Muscle layer of duodenum (tissue), 2 donors: Measurements from ENCODE around the gene MAP4K5.
A peak's percentile ranks its signal among the peaks of the same experiment; 100 is the strongest.
"Not testable (repeated sequence)": the region's sequence is repeated elsewhere in the genome, so short reads cannot be mapped to it uniquely, and the experiment has no call there.

ENCODE experiments used
- H3K27ac ChIP-seq: one replicate; pipeline ENCODE4 v1.7.0; 2013; ENCODE audit warnings: mild to moderate bottlenecking, low read length
- H3K27me3 ChIP-seq: one replicate; pipeline ENCODE4 v1.7.0; 2013; ENCODE audit warnings: low read depth, mild to moderate bottlenecking, control low read depth, low read length
- H3K36me3 ChIP-seq, 2 donors: one replicate each; pipeline ENCODE4 v1.7.0; 2013; ENCODE audit warnings: low read length in 2 of 2, control low read depth in 1 of 2, mild to moderate bottlenecking in 1 of 2; ENCODE audit not compliant: insufficient read depth in 2 of 2, control insufficient read depth in 1 of 2
- H3K4me1 ChIP-seq, 2 donors: one replicate each; pipeline ENCODE4 v1.7.0; 2013; ENCODE audit warnings: low read length in 2 of 2, mild to moderate bottlenecking in 2 of 2, control low read depth in 1 of 2, moderate library complexity in 1 of 2; ENCODE audit not compliant: insufficient read depth in 2 of 2, control insufficient read depth in 1 of 2
- H3K4me3 ChIP-seq, 2 donors: one replicate each; pipeline ENCODE4 v1.7.0; 2013; ENCODE audit warnings: low read length in 2 of 2, low read depth in 1 of 2, mild to moderate bottlenecking in 1 of 2
- H3K9me3 ChIP-seq, 2 donors: one replicate each; pipeline ENCODE4 v1.7.0; 2013; ENCODE audit warnings: low read length in 2 of 2, control low read depth in 1 of 2, mild to moderate bottlenecking in 1 of 2; ENCODE audit not compliant: control insufficient read depth in 1 of 2
- donor health status: healthy.

The MAP4K5 gene

GRCh38 chr14:50520947-50521815 lies 11.2 kb downstream of the MAP4K5 start:
- Histone ChIP-seq H3K9me3 (no peaks in the 10 kb centered on the region), H3K4me1 (peaks cover 8 to 27% of the 10 kb centered on the region in 2 donors), H3K27me3 (no peaks in the 10 kb centered on the region), H3K27ac (peak overlapping the region; percentile 2), H3K4me3 (no peak overlapping the region), H3K36me3 (no peaks in the 10 kb centered on the region)

GRCh38 chr14:50516091-50516490 lies 16.3 kb downstream of the MAP4K5 start:
- H3K9me3 ChIP-seq, result no peaks in the 10 kb centered on the region
- no peak overlapping the region for H3K4me3 ChIP-seq
- H3K4me1 ChIP-seq, result peaks cover 0 to 11% of the 10 kb centered on the region in 2 donors
- no peaks in the 10 kb centered on the region for H3K27me3 ChIP-seq
- H3K27ac ChIP-seq, result no peak overlapping the region
- no peaks in the 10 kb centered on the region for H3K36me3 ChIP-seq

- Histone ChIP-seq H3K9me3 (no peaks in the 10 kb centered on the region), H3K27ac (no peak overlapping the region), H3K4me3 (no peak overlapping the region)
Measured at GRCh38 chr14:50512463-50512862, 19.9 kb downstream of the MAP4K5 start.

GRCh38 chr14:50510157-50510556 lies 22.2 kb downstream of the MAP4K5 start:
- Histone ChIP-seq H3K9me3 (no peaks in the 10 kb centered on the region), H3K36me3 (no peaks in the 10 kb centered on the region), H3K4me3 (no peak overlapping the region), H3K27me3 (no peaks in the 10 kb centered on the region), H3K27ac (no peak overlapping the region), H3K4me1 (peaks cover 0 to 3% of the 10 kb centered on the region in 2 donors)

More at GRCh38 chr14:50512463-50512862, 19.9 kb downstream of the MAP4K5 start:
- Histone ChIP-seq H3K27me3 (no peaks in the 10 kb centered on the region), H3K36me3 (no peaks in the 10 kb centered on the region), H3K4me1 (peaks cover 0 to 7% of the 10 kb centered on the region in 2 donors)

GRCh38 chr14:50507078-50507477 lies 25.3 kb downstream of the MAP4K5 start:
- not testable (repeated sequence) for H3K4me3 ChIP-seq, H3K27ac ChIP-seq, H3K9me3 ChIP-seq, H3K36me3 ChIP-seq, H3K4me1 ChIP-seq, H3K27me3 ChIP-seq

- Histone ChIP-seq H3K9me3 (no peaks in the 10 kb centered on the region), H3K36me3 (no peaks in the 10 kb centered on the region), H3K4me3 (no peak overlapping the region), H3K4me1 (peaks cover 0 to 9% of the 10 kb centered on the region in 2 donors), H3K27ac (no peak overlapping the region), H3K27me3 (no peaks in the 10 kb centered on the region)
Measured at GRCh38 chr14:50501642-50502041, 30.7 kb downstream of the MAP4K5 start.

- H3K4me1 ChIP-seq, result peaks cover 0 to 9% of the 10 kb centered on the region in 2 donors
- no peak overlapping the region for H3K4me3 ChIP-seq
- H3K27ac ChIP-seq, result no peak overlapping the region
- H3K9me3 ChIP-seq, result no peaks in the 10 kb centered on the region
- H3K27me3 ChIP-seq, result no peaks in the 10 kb centered on the region
- no peaks in the 10 kb centered on the region for H3K36me3 ChIP-seq
Measured at GRCh38 chr14:50497351-50497750, 35.0 kb downstream of the MAP4K5 start.

- H3K36me3 ChIP-seq, result no peaks in the 10 kb centered on the region
- H3K9me3 ChIP-seq, result no peaks in the 10 kb centered on the region
- H3K4me1 ChIP-seq, result no peaks in the 10 kb centered on the region
- H3K27ac ChIP-seq, result no peak overlapping the region
- no peaks in the 10 kb centered on the region for H3K27me3 ChIP-seq
- H3K4me3 ChIP-seq, result no peak overlapping the region
Measured at GRCh38 chr14:50489851-50490250, 42.5 kb downstream of the MAP4K5 start.

- Histone ChIP-seq H3K27ac (no peak overlapping the region), H3K9me3 (no peaks in the 10 kb centered on the region), H3K4me3 (no peak overlapping the region), H3K4me1 (no peaks in the 10 kb centered on the region), H3K27me3 (no peaks in the 10 kb centered on the region), H3K36me3 (no peaks in the 10 kb centered on the region)
Measured at GRCh38 chr14:50488521-50488920, 43.8 kb downstream of the MAP4K5 start.

- Histone ChIP-seq H3K4me1 (no peaks in the 10 kb centered on the region), H3K27me3 (no peaks in the 10 kb centered on the region), H3K4me3 (no peak overlapping the region), H3K9me3 (no peaks in the 10 kb centered on the region), H3K27ac (no peak overlapping the region), H3K36me3 (peaks cover 10 to 11% of the 10 kb centered on the region in 2 donors)
Measured at GRCh38 chr14:50479041-50479440, 53.3 kb downstream of the MAP4K5 start.

- Histone ChIP-seq H3K4me3 (no peak overlapping the region), H3K4me1 (no peaks in the 10 kb centered on the region), H3K9me3 (no peaks in the 10 kb centered on the region), H3K36me3 (peaks cover 20 to 23% of the 10 kb centered on the region in 2 donors), H3K27me3 (no peaks in the 10 kb centered on the region), H3K27ac (no peak overlapping the region)
Measured at GRCh38 chr14:50477760-50478159, 54.6 kb downstream of the MAP4K5 start.

GRCh38 chr14:50476134-50476533 lies 56.2 kb downstream of the MAP4K5 start:
- Histone ChIP-seq H3K4me3 (no peak overlapping the region), H3K36me3 (peaks cover 35 to 40% of the 10 kb centered on the region in 2 donors), H3K27me3 (no peaks in the 10 kb centered on the region), H3K27ac (no peak overlapping the region), H3K4me1 (no peaks in the 10 kb centered on the region), H3K9me3 (peaks cover 8 to 11% of the 10 kb centered on the region in 2 donors)
